Breast epithelium (tissue), 4 donors: ENCODE results near the gene PRRT1B. TPM values are rescaled to one million over a fixed set of nuclear protein-coding genes. Genes with fewer than 3 reads are reported as not detected.
A peak's percentile ranks its signal among the peaks of the same experiment; 100 is the strongest.

Experiments
- DNase-seq, 2 donors: peaks; one replicate each; pipeline ENCODE4 v3.0.0-alpha.2; 2019; ENCODE audit warnings: low spot score in 2 of 2
- H3K27ac ChIP-seq, 2 donors: fragments of 200-600 bp; sonication (generic) in 1 of 2; one replicate each; pipeline ENCODE4 v1.5.1; 2016 to 2019; ENCODE audit warnings: mild to moderate bottlenecking in 1 of 2
- H3K27me3 ChIP-seq, 2 donors: fragments of 200-600 bp; sonication (generic) in 1 of 2; one replicate each; pipeline versions ENCODE4 v1.5.1 to v1.6.0; 2017 to 2019; ENCODE audit warnings: control low read depth in 1 of 2, mild to moderate bottlenecking in 1 of 2
- H3K36me3 ChIP-seq: fragments of 200-600 bp; one replicate; pipeline ENCODE4 v1.5.1; 2019
- H3K4me1 ChIP-seq, 2 donors: fragments of 200-600 bp; sonication (generic); one replicate each; pipeline ENCODE4 v1.5.1; 2016 to 2019; ENCODE audit warnings: control low read depth in 1 of 2
- H3K4me3 ChIP-seq, 3 donors: fragments of 200-600 bp; sonication (generic); 1 replicate in 2 of 3; 2 replicates in 1 of 3; pipeline ENCODE4 v1.5.1; 2016 to 2019; ENCODE audit warnings: mild to moderate bottlenecking in 3 of 3, moderate library complexity in 2 of 3
- H3K9me3 ChIP-seq, 2 donors: fragments of 200-600 bp; sonication (generic) in 1 of 2; one replicate each; pipeline ENCODE4 v1.5.1; 2016 to 2019; ENCODE audit warnings: control low read depth in 1 of 2
- CTCF ChIP-seq, 3 donors: fragments of 450-650 bp; IDR thresholded peaks; one replicate each; pipeline ENCODE4 v1.5.1; 2016 to 2017; ENCODE audit warnings: antibody characterized with exemption in 3 of 3, mild to moderate bottlenecking in 3 of 3, moderate library complexity in 3 of 3
- POLR2A ChIP-seq: fragments of 450-650 bp; IDR thresholded peaks from one replicate; pipeline ENCODE4 v1.6.1; 2016; ENCODE audit warnings: antibody characterized with exemption, mild to moderate bottlenecking, moderate library complexity
- POLR2AphosphoS5 ChIP-seq, 3 donors: sonication (generic); formaldehyde crosslinking; IDR thresholded peaks; one replicate each; pipeline ENCODE4 v1.6.1; 2017; ENCODE audit warnings: antibody characterized with exemption in 3 of 3
- intact Hi-C: fragments of 100-400 bp; cut with DNase I; formaldehyde crosslinking; loops from one replicate; pipeline ENCODE4 v1.15.1; 2023; ENCODE audit warnings: low total_unique reads
- total RNA-seq, 3 donors: library from RNA; depleted of rRNA; stranded (reverse); fragments of >200 nt; gene quantifications; one replicate each; pipeline ENCODE4 v1.1.0, GENCODE V29; 2016

Gene PRRT1B
- total RNA-seq, 3 donors from 2014 or later, result 0.33 TPM; not detected in 2

GRCh38 chr9:131605770-131606590 lies 60.7 kb downstream of the PRRT1B start:
- no peak for DNase-seq
- TF ChIP-seq POLR2A (no peak), CTCF (IDR thresholded peaks at IDR 0.05) (no peak), POLR2AphosphoS5 (IDR thresholded peaks at IDR 0.05) (no peak)
- H3K27ac ChIP-seq, result no peak overlapping the region
- H3K9me3 ChIP-seq, result no peaks in the 10 kb centered on the region
- no peak overlapping the region for H3K4me3 ChIP-seq
- H3K36me3 ChIP-seq, result no peaks in the 10 kb centered on the region
- no peaks in the 10 kb centered on the region for H3K27me3 ChIP-seq
- intact Hi-C loops, result no loop called here
- peaks cover 5 to 15% of the 10 kb centered on the region in 2 donors for H3K4me1 ChIP-seq

GRCh38 chr9:131606896-131607567 lies 61.7 kb downstream of the PRRT1B start:
- TF ChIP-seq CTCF (IDR thresholded peaks at IDR 0.05), result no peak
- no peak for TF ChIP-seq POLR2A
- TF ChIP-seq POLR2AphosphoS5 (IDR thresholded peaks at IDR 0.05), result no peak
- H3K4me3 ChIP-seq, result no peak overlapping the region
- H3K27me3 ChIP-seq, result no peaks in the 10 kb centered on the region
- H3K27ac ChIP-seq, result peak overlapping the region; percentile 78 to 82
- H3K36me3 ChIP-seq, result no peaks in the 10 kb centered on the region
- intact Hi-C loops, result no loop called here
- DNase-seq, result no peak
- H3K9me3 ChIP-seq, result no peaks in the 10 kb centered on the region
- H3K4me1 ChIP-seq, result peaks cover 5 to 15% of the 10 kb centered on the region in 2 donors

- no peak overlapping the region for H3K4me3 ChIP-seq
- peak overlapping the region; percentile 78 to 82 for H3K27ac ChIP-seq
- TF ChIP-seq CTCF (IDR thresholded peaks at IDR 0.05) (no peak), POLR2AphosphoS5 (IDR thresholded peaks at IDR 0.05) (no peak), POLR2A (no peak)
- no peaks in the 10 kb centered on the region for H3K36me3 ChIP-seq
- no peaks in the 10 kb centered on the region for H3K9me3 ChIP-seq
- intact Hi-C loops, result no loop called here
- H3K4me1 ChIP-seq, result peaks cover 5 to 15% of the 10 kb centered on the region in 2 donors
- DNase-seq, result no peak
- H3K27me3 ChIP-seq, result no peaks in the 10 kb centered on the region
Observed at GRCh38 chr9:131607591-131607990, 62.3 kb downstream of the PRRT1B start.

- TF ChIP-seq POLR2AphosphoS5 (IDR thresholded peaks at IDR 0.05), result peak in 2 of 3 donors; percentile 17 to 22
- TF ChIP-seq POLR2A, result no peak
- DNase-seq, result peak; percentile 69 to 90
- H3K27ac ChIP-seq, result peak overlapping the region; percentile 78 to 82
- peaks cover 5 to 15% of the 10 kb centered on the region in 2 donors for H3K4me1 ChIP-seq
- no peaks in the 10 kb centered on the region for H3K27me3 ChIP-seq
- H3K4me3 ChIP-seq, result no peak overlapping the region
- intact Hi-C loops, result no loop called here
- H3K36me3 ChIP-seq, result no peaks in the 10 kb centered on the region
- H3K9me3 ChIP-seq, result no peaks in the 10 kb centered on the region
Observed at GRCh38 chr9:131608493-131609037, 63.2 kb downstream of the PRRT1B start.

Other genes starting within 250 kb of the PRRT1B start
- gene PRRC2B, start 151.4 kb upstream of the PRRT1B start, total RNA-seq, result 100 to 1,000 TPM in 2 of 3 donors, 10 to 100 TPM in 1; 95.9 to 143 (median 102) TPM
- 10 to 100 TPM; 26.5 to 45.7 (median 26.6) TPM for gene POMT1, start 42.6 kb upstream of the PRRT1B start, total RNA-seq
- gene UCK1, start 14.3 kb upstream of the PRRT1B start, total RNA-seq, result 10 to 100 TPM; 33.4 to 61.0 (median 37.7) TPM
- 10 to 100 TPM; 35.3 to 38.0 (median 37.3) TPM for gene RAPGEF1, start 194.6 kb downstream of the PRRT1B start, total RNA-seq